Activated naive CD4-positive, alpha-beta T cell (primary cell): Measurements from ENCODE around the gene CP.
"Not testable (repeated sequence)": the region's sequence is repeated elsewhere in the genome, so short reads cannot be mapped to it uniquely, and the experiment has no call there.

Experiments used
- DNase-seq, 4 experiments: peaks; one replicate each; lab custom pipeline; 2025; lab: John Stamatoyannopoulos, UW

The CP gene

GRCh38 chr3:149221783-149222517 lies at the start of gene CP:
Gene CP, minus strand, starts transcription at chr3:149221829. Its CDS starts 37 bp downstream, at chr3:149221792.
- no peak for DNase-seq

GRCh38 chr3:149270180-149270579 lies 48.6 kb upstream of the CP start:
- no peak for DNase-seq

- DNase-seq, result no peak
These were observed 48.1 kb upstream of the CP start for GRCh38 chr3:149269687-149270086.

- DNase-seq, result no peak
These were observed 45.9 kb upstream of the CP start for GRCh38 chr3:149267565-149267964.

GRCh38 chr3:149266736-149267135 lies 45.1 kb upstream of the CP start:
- DNase-seq, result no peak

GRCh38 chr3:149263856-149264255 lies 42.2 kb upstream of the CP start:
- DNase-seq, result no peak

- DNase-seq, result no peak
These were observed 37.1 kb upstream of the CP start for GRCh38 chr3:149258714-149259113.

- no peak for DNase-seq
These were observed 36.7 kb upstream of the CP start for GRCh38 chr3:149258298-149258697.

GRCh38 chr3:149252272-149252671 lies 30.6 kb upstream of the CP start:
- no peak for DNase-seq

- no peak for DNase-seq
These were observed 29.6 kb upstream of the CP start for GRCh38 chr3:149251186-149251585.

- no peak for DNase-seq
These were observed 26.5 kb upstream of the CP start for GRCh38 chr3:149247929-149248691.

GRCh38 chr3:149247008-149247710 lies 25.5 kb upstream of the CP start:
- DNase-seq, result no peak

GRCh38 chr3:149245738-149246451 lies 24.3 kb upstream of the CP start:
- DNase-seq, result no peak

GRCh38 chr3:149243540-149243939 lies 21.9 kb upstream of the CP start:
- DNase-seq, result no peak

- DNase-seq, result no peak
These were observed 17.8 kb upstream of the CP start for GRCh38 chr3:149239357-149239936.

- DNase-seq, result not testable (repeated sequence)
These were observed 16.6 kb upstream of the CP start for GRCh38 chr3:149238268-149238667.

GRCh38 chr3:149235599-149236424 lies 14.2 kb upstream of the CP start:
- DNase-seq, result no peak

GRCh38 chr3:149234671-149235245 lies 13.1 kb upstream of the CP start:
- DNase-seq, result no peak

- no peak for DNase-seq
These were observed 11.7 kb upstream of the CP start for GRCh38 chr3:149233323-149233722.

GRCh38 chr3:149231871-149232270 lies 10.2 kb upstream of the CP start:
- no peak for DNase-seq
